HT1080 (cell line): ENCODE measurements around the gene GMCL2. TPM values are rescaled to one million over a fixed set of nuclear protein-coding genes. Genes with fewer than 3 reads are reported as not detected.
"Not testable (repeated sequence)": the region's sequence is repeated elsewhere in the genome, so short reads cannot be mapped to it uniquely, and the experiment has no call there.

Source experiments
- DNase-seq: peaks from one replicate; pipeline ENCODE4 v3.0.0-alpha.2; 2015; ENCODE audit warnings: low read depth
- total RNA-seq: library from RNA; depleted of rRNA; stranded (reverse); fragments of >200 nt; shearing (Covaris generic); gene quantifications from 2 replicates; pipeline ENCODE4 v1.2.3, GENCODE V29; 2014

Gene GMCL2
- total RNA-seq, 1 experiment from 2014 or later = not detected

DNA sequence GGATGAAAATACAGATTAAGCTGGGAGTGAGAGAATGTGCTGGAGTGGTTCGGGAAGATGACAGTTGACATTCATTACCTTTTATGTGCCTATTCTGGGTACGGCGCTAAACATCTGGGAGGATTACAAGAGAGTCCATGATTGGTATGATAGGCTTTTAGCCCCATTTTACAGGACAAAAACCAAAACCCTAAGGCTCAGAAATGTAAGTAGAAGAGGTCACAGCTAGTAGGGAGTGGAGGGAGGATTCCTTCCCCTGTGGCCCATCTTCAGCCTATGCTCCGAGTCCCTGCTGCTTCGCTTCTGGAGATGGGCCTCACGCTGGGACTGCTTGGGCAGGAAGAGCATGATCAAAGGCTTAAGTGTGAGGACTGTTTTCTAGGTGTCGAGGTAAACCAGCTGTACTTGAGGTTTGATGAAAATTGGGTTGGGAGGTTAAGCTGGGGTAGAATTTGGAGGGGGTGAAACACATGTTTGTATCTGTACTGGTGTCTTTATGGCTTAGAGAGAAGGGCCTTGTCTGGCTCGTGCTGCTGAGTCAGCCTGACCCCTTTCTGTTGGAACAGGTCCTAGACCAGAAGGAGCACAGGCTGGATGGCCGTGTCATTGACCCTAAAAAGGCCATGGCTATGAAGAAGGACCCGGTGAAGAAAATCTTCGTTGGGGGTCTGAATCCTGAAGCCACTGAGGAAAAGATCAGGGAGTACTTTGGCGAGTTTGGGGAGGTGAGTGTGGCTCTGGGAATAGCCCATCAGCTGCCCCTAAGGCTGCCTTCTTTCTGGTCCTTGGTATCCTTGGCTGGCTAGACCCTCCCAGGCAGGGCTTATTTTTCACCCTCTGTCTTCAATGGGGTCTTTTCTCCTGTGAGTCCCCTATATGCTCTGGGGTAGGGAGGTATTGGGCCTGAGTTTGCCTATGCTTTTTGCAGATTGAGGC is 19.3 kb upstream of the GMCL2 start:
- DNase-seq = no peak

DNA sequence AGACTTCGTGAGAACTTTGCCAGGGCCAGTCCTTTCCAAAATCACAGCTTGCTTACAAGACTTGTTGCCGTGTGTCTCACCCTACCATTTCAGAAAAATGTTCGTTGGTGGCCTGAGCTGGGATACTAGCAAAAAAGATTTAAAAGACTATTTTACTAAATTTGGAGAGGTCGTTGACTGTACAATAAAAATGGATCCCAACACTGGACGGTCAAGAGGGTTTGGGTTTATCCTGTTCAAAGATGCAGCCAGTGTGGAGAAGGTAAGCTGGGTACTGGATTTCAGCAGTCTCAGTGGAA is 18.5 kb upstream of the GMCL2 start:
- DNase-seq = no peak

DNA sequence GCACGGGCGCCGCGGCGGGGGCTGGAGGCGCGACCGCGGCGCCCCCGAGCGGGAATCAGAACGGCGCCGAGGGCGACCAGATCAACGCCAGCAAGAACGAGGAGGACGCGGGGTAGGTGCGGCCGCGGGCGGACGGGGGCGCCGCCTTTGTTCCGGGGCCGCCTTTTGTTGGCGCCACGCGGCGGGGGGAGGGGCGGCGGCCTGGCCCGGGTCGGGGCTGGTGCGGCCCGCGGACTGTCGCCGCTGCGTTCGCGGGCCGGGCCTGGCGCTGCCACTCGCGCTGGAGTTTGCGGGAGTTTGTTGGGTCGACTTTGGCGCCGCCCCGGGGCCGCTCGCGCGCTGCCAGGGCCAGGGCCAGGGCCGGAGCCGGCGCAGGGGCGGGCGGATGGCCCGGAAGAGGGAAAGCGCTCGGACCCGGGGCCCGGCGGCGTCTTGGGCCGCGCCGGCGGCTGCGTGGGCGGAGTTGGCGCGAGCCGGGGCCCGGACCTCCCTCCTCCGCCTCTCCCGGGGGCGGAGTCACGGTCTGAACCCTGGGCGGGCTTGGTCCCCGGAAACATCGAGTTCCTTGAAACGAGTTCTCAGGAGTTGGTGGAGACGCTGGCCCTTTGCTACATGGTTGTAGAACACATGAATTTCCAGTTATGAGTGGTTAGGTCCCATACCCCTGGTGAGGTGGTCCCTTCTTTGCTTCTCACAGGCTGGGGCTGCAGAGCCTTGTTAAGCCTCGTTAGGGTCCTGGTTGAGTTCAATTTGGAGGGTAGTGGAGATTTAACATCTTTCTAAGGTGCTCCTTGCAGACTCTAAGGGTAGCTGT is 18.0 kb upstream of the GMCL2 start:
- peak; percentile 63 for DNase-seq

DNA sequence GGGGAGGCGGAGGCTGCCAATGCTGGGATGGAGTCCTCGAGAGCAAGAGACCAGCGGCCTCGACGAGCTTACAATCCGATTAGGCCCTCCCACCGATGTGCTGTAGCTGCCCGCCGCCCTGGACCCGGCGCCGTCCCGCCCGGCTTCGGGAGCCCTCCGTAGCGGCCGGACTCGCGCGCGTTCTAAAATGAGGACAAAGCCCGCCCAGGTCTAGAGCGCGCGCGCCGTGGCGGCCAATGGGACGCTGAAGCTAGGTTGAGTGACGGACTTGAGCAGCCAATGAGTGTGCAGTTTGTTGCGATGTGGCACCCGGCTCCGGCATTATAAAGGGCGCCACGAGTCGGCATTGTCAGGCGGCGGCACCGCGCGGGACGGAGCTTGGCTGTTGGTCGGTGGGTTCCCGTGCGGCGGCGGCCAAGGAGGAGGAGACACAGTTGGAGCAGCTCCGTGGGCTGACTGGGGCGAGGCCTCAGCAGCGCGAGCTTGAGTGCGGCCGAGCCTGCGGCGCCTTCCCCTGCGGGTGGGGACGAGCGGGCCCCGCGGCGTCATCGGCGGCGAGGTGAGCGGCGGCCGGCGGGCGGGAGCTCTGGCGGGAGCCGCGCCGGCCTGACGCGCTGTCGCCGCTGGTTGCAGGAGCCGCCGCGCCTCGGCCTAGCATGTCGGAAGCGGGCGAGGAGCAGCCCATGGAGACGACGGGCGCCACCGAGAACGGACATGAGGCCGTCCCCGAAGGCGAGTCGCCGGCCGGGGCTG is 17.2 kb upstream of the GMCL2 start, which contains the start of gene HNRNPAB:
Gene HNRNPAB, plus strand, starts transcription at position 352 of the 753 bp plus-strand sequence. Its CDS starts 305 bp downstream, at position 657.
- DNase-seq = peak; percentile 89

DNA sequence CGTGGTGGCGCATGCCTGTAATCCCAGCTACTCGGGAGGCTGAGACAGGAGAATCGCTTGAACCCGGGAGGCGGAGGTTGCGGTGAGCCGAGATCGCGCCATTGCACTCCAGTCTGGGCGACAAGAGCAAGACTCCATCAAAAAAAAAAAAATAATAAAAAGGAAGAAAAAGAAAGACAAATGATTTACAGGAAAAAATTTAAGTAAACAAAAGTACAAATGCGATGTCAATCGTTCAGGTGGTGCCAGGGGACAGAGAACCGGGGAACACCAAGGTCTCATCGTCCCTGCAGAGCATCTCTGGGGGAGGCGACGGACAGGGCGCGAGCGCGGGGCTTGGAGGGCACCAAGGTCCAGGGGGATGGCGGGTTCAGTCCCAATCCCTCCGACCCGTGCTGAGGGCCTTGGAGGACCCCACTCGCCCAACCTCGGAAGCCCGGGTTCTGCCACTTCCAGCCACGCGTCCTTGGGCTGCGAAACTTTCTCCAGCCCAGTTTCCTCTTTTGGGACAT is 16.6 kb upstream of the GMCL2 start:
- no peak for DNase-seq

DNA sequence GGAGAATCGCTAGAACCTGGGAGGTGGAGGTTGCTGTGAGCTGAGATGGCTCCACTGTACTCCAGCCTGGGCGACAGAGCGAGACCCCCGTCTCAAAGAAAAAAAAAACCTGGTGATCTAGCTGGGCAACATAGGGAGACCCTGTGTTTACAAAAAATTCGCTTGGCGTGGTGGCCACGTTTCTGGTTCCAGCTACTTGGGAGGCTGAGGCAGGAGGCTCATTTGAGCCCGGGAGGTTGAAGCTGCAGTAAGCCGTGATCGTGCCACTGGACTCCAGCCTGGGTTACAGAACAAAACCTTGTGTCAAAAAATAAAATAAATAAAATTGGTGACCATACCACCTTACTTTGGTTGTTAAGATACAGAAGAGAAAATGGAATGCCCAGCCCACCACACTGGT is 15.4 kb upstream of the GMCL2 start:
- DNase-seq = no peak

DNA sequence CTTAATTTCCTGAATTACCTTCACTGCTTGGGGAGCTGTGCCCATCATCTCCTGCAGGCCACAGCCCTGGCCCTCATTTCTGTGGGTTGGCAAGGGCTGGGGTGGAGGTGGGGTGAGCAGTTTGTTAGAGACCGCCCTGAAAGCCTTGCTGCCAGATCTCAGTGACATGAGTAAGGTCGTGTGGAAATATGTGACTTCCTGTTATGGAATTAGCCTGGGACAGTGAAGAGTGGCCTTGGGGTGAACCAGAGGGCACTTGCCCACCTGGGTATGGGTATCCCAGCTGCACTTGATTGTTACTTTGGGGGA is 14.7 kb upstream of the GMCL2 start:
- DNase-seq = no peak

DNA sequence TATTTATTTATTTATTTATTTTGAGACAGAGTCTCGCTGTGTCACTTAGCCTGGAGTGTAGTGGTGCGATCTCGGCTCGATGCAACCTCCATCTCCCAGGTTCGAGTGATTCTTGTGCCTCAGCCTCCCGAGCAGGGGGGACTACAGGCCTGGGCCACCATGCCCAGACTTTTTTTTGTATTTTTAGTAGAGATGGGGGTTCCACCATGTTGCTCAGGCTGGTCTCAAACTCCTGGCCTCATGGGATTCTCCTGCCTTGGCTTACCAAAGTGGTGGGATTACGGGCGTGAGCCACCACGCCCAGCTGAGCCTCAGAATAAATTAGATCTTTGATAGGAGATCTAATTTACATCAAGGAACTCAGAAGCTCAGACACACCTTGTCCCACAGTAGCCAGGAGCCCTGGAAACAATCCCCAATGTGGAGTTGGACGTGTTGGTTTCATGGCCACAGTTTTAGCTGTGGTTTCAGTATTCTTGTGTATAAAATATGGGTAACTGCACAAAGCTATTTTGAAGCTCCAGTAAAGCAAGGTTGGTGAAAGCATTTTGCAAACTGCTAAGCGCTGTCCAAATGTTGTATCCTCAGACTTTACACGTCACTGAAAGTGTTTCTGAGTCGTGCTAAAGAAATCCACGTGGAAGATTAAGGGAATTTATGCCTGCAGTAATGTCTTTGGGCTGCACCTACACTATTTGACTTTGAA is 14.2 kb upstream of the GMCL2 start:
- no peak for DNase-seq

DNA sequence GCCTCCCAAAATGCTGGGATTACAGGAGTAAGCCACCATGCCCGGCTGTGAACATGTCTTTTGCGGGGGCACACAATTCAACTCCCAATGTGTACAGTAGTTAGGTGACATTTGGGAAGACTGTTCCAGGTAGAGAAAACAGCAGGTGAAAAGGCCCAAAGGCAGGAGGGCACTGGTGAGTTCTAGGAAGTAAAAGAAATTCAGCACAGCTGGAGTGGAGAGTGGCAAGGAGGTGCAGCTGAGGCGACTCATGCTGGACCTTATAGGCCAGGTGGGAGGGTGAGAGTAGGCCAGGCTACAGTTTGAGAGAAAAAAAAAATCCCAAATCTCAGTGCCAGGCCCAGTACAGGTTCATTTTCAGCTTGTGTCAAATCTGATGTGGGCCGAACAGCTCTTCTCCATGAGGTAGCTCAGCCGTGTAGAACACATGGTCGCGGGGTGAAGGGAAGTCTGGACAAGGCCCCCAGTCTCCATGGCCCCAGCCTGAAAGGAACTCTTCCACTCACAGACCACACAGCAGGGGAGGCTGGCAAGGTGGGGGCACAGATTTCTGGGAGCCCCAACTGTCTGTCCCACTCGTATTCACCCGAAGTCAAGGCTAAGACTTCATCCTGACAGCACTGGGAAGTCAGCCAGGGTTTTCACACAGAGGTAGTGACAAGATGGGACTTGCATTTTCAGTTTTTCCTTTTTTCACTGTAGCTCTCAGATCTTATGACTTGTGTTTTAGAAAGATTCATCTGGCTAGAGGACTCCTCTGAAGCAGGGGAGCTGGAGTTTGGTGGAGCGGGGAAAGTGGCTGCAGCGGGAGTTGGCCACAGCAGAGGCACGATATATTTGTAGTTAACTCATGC is 12.6 kb upstream of the GMCL2 start:
- no peak for DNase-seq

DNA sequence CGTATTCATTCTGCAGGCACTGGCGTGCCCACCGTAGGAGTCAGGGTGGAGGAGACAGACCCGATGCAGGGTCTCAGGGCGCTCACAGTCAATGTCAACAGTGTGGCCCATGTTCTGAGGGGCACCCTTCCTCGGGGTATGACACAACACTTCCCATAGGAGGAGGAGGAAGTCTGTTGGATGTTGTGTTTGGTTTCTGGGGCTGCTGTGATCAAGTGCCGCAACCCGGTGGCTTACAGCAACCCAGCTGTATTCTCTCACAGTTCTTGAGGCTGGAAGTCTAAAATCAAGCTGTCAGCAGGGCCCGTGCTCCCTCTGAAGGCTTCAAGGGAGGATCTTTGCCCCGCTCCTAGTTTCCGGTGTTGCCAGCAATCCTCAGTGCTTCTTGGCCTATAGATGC is 11.5 kb upstream of the GMCL2 start:
- no peak for DNase-seq

DNA sequence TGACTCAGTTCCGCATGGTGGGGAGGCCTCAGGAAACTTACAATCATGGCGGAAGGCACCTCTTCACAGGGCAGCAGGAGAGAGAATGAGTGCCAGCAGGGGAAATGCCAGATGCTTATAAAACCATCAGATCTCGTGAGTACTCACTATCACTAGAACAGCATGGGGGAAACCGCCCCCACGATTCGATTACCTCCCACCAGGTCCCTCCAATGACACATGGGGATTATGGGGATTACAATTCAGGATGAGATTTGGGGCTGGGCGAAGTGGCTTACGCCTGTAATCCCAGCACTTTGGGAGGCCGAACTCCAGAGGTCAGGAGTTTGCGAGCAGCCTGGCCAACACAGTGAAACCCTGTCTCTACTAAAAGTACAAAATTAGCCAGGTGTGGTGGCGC is 11.0 kb upstream of the GMCL2 start:
- not testable (repeated sequence) for DNase-seq

DNA sequence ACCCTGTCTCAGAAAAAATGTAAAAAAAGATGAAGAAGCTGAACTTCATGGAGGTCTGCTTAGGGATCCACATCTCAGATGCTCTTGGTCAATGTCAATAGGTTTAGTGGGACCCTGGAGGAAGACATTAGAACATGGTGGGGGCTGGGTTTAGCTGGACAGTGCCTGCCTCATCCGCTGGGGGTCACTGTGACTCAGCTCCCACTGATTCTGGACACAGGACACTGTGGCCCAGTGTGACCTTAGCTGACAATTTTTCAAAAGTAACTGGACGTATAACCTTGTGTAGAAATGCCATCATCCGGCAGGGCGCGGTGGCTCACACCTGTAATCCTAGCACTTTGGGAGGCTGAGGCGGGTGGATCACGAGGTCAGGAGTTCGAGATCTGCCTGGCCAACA is 9.8 kb upstream of the GMCL2 start:
- no peak for DNase-seq

DNA sequence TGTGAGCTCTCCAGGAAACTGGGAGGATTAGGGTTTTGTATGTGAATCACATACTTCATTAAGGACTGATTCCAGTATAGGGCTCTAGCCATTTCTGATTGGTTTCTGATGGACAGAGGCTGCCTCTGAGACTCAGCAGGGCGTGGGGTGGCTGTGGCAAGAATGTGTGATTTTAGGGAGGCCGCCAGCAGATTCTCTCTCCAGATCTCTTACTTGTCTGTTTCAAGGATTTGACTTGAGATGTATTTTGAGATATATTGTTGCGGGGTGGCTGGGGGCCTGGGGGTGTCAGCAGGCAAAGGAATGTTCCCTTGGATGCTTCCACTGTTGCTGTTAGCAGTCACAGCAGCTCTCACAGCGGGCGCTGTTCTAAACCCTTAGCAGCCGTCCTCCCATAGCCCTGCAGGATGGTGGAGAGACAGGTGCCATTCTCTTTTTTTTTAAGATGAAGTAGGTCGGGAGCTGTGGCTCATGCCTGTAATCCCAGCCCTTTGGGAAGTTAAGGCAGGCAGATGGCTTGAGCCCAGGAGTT is 9.2 kb upstream of the GMCL2 start:
- DNase-seq = no peak

DNA sequence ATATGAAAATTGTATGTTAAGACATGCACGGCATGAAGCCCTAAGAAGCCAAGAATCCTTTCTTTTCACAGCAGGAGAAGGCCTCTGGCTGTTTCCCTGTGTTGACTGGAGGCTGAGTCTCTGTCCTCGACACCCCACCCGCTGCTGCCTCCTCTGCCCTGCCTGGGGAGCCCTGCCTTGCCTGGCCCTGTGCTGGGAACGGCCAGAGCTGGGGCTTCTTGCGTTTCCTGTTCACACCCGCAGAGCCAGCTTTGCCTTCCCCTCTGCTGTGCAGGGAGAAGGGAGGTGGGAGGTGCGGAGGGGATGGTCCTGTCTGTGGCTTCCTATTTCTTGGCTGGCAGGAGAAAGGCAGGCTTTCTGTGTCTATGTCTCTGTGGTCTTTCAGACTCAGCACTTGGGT is 6.9 kb upstream of the GMCL2 start:
- DNase-seq = no peak

DNA sequence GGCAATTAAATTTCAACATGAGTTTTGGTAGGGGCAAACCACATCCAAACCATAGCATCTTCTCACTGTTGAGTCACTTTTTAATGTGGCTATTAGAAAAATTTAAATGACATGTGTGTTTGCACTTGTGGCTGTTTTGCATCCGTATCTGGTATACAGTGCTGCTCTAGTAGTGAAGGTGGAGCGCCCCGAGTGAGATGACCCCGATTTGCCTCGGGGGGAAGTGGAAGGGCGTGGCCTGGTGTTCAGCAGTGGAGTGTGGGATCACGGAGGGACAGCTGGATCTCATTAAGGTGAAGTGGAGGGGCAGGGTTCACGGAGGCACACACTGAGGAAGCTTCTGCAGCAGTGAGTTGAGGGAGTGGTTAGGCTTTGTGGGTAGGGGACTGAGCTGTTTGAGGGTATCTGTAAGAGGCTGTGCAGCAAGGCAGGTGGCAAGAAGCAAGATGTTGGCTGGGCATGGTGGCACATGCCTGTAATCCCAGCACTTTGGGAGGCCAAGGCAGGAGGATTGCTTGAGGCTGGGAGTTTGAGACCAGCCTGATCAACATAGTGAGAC is 6.2 kb upstream of the GMCL2 start:
- no peak for DNase-seq

DNA sequence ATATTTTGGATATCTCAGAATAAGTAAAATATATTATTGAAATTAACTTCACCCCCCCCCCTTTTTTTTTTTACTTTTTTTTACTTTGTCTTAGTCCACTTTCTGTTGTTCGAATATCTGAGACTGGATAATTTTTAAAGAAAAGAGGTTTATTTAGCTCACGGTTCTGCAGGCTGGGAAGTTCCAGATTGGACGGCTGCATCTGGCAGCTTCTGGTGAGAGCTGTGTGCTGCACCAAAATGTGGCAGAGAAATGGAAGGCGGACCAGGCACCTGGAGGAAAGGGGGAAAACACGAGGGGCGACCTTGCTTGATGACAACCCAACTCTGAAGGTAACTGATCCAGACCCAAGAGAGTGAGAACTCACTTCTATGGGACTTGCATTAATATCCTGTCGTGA is 5.6 kb upstream of the GMCL2 start:
- DNase-seq = no peak

DNA sequence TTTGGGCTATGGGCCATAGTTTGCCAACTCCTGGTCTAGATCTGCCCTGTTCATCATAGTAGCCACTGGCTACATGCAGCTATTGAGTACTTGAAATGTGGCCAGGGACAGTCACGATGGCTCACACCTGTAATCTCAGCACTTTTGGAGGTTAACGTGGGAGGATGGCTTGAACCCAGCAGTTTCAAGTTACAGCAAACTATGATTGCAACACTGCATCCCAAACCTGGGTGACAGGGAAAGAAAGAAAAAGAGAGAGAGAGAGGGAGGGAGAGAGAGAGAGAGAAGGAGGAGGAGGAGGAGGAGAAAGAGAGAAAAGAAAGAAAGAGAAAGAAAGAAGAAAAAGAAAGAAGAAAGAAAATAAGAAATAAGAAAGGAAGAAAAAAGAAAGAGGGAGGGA is 5.1 kb upstream of the GMCL2 start:
- no peak for DNase-seq

DNA sequence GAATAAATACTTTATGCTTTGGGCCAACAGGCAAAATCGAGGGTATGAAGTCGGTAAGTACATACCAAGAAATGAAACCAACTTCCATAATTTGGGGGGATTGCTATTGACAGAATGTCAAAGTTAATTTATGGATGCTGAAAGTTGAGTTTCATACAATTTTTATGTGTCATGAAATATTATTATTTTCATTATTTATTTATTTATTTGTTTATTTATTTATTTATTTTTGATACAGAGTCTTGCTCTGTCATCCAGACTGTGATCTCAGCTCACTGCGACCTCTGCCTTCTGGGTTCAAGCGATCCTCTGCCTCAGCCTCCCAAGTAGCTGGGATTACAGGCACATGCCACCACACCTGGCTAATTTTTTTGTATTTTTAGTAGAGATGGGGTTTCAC is 4.5 kb upstream of the GMCL2 start:
- no peak for DNase-seq

DNA sequence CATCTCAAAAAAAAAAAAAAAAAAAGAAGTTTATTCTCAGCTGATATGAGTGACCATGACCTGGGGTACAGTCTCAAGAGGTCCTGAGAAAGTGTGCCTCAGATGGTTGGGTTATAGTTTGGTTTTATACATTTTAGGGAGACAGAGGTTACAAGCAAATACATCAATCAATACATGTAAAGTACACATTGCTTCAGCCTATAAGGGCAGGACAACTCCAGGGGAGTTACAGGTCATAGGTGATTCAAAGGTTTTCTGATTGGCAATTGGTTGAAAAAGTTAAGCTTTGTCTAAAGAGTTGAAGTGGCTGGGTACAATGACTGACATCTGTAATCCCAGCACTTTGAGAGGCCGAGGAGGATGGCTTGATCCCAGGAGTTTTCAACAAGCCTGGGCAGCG is 2.3 kb upstream of the GMCL2 start:
- DNase-seq = no peak

DNA sequence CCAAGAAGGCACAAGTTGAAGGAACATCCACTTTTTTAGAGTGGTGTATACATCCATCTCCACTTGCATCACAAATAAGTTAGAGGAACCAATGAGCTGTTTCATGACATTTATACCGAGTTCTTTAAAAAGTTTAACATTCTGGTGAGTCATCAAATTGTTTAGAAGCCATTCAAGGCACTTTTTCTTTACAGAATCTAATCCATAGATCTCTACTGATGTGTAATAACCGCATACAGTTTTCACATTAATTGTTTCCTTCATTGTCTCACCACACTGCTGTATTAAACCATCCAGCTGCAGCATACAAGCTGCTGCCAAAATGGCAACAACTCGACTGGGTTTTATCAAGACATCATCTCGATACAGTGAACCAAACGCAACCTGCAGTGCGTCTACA is 744 bp downstream of the GMCL2 start:
- DNase-seq = no peak
